K562 (cell line): Measurements from ENCODE around the gene CCDC171.

ENCODE experiments used
- CBX3 ChIP-seq, 2 experiments: IDR thresholded peaks; 1 replicate in 1 of 2; 2 replicates in 1 of 2; pipeline ENCODE4 v1.6.1; 2012; ENCODE audit warnings: inconsistent platforms in 2 of 2, low read length in 2 of 2, borderline replicate concordance in 1 of 2, control low read depth in 1 of 2
- CTCF ChIP-seq, 3 experiments: IDR thresholded peaks in 2 of 3; conservative IDR thresholded peaks in 1 of 3; 2 replicates each; pipeline ENCODE4 v1.5.1; 2011 to 2012; ENCODE audit warnings: low read length in 3 of 3, mild to moderate bottlenecking in 3 of 3, control low read depth in 2 of 3, improper control_type of control experiment in 1 of 3, inconsistent platforms in 1 of 3, low read depth in 1 of 3, mixed read lengths in 1 of 3, moderate library complexity in 1 of 3; ENCODE audit not compliant: insufficient read depth in 2 of 3
- FOXK2 ChIP-seq, 2 experiments: fragments of 450-650 bp; IDR thresholded peaks in 1 of 2; conservative IDR thresholded peaks in 1 of 2; 2 replicates each; pipeline ENCODE4 v1.6.1; 2016; ENCODE audit warnings: low read depth in 2 of 2, mild to moderate bottlenecking in 1 of 2
- HEY1 ChIP-seq: fragments of 250-450 bp; sonication (Bioruptor Pico); IDR thresholded peaks from 2 replicates; pipeline ENCODE4 v1.5.0; 2020; ENCODE audit warnings: mild to moderate bottlenecking, moderate library complexity, borderline replicate concordance
- IRF9 ChIP-seq: fragments of 450-650 bp; IDR thresholded peaks from 2 replicates; pipeline ENCODE4 v1.6.1; 2016; ENCODE audit warnings: missing biosample characterization, missing genetic modification characterization
- MAX ChIP-seq: sonication (generic); formaldehyde crosslinking; IDR thresholded peaks from 2 replicates; pipeline ENCODE4 v1.9.0; 2022; ENCODE audit warnings: mild to moderate bottlenecking, missing genetic modification reagents
- MGA ChIP-seq: fragments of 450-650 bp; IDR thresholded peaks from 2 replicates; pipeline ENCODE4 v1.6.1; 2016; ENCODE audit warnings: mild to moderate bottlenecking, moderate library complexity
- SRF ChIP-seq, 2 experiments: fragments of 250-450, 450-650 bp in 1 of 2; sonication (Bioruptor Pico) in 1 of 2; sonication (generic) in 1 of 2; formaldehyde crosslinking; IDR thresholded peaks; 2 replicates each; pipeline versions ENCODE4 v1.5.0 to v1.5.1; 2020 to 2022; ENCODE audit warnings: mild to moderate bottlenecking in 1 of 2, missing genetic modification reagents in 1 of 2
- THRA ChIP-seq: fragments of 450-650 bp; IDR thresholded peaks from 2 replicates; pipeline ENCODE4 v1.6.1; 2017; ENCODE audit warnings: mild to moderate bottlenecking, moderate library complexity
- U2AF2 ChIP-seq: fragments of 200-400 bp; formaldehyde crosslinking; optimal IDR thresholded peaks from 2 replicates; pipeline ENCODE3; 2017; ENCODE audit warnings: low read depth, mild to moderate bottlenecking, low read length
- ZBED1 ChIP-seq: IDR thresholded peaks from 2 replicates; pipeline ENCODE4 v1.6.1; 2014

- TF ChIP-seq U2AF2: no peak
- TF ChIP-seq MGA: no peak
- no peak for TF ChIP-seq FOXK2 (conservative IDR thresholded peaks at IDR 0.05 in 1 of 2, IDR thresholded peaks at IDR 0.05 in 1 of 2; ENCODE audit: low read depth in 2 of 2)
- no peak for TF ChIP-seq HEY1 (CRISPR knock-in tag)
- TF ChIP-seq CTCF (IDR thresholded peaks at IDR 0.05 in 2 of 3, conservative IDR thresholded peaks at IDR 0.05 in 1 of 3; ENCODE audit: insufficient read depth in 2 of 3, low read depth in 1 of 3, low read length in 3 of 3): peak; percentile 41 to 44 (median 43); a peak in 5 of 6 replicates
- no peak for TF ChIP-seq SRF (CRISPR knock-in tag; IDR thresholded peaks at IDR 0.05)
- TF ChIP-seq ZBED1: no peak
- TF ChIP-seq THRA: no peak
- TF ChIP-seq IRF9 (tag): no peak
- no peak for TF ChIP-seq MAX (CRISPR knock-in tag)
- no peak for TF ChIP-seq CBX3 (IDR thresholded peaks at IDR 0.05; ENCODE audit: borderline replicate concordance in 1 of 2, low read length in 2 of 2)
These were observed 39.5 kb upstream of the CCDC171 start for GRCh38 chr9:15513335-15513734.
